HCT116 (cell line): ENCODE measurements around the gene CDC42EP3. TPM values are rescaled to one million over a fixed set of nuclear protein-coding genes. Genes with fewer than 3 reads are reported as not detected.

Experiments used
- ATAC-seq: fragments of 200-7000 bp; cut with Tn5 transposase; 2 replicates; pipeline ENCODE4 v1.9.1; 2020; ENCODE audit warnings: mild to moderate bottlenecking, moderate library complexity
- BruUV-seq: library from RNA; stranded (reverse); fragments of 400-500 nt; replicated peaks from 2 replicates; lab custom pipeline; 2021; lab: Mats Ljungman, UMichigan
- CTCF ChIA-PET: fragments of 300-600 bp; sonication (Branson Sonifier 250); formaldehyde crosslinking; loops from one replicate; lab custom pipeline; 2021; ENCODE audit warnings: antibody characterized with exemption; lab: Charles Lee
- POLR2A ChIA-PET: fragments of 300-600, 350-600 bp; sonication (Branson Sonifier 250); formaldehyde crosslinking; loops from one replicate; lab custom pipeline; 2021; ENCODE audit warnings: antibody characterized with exemption; lab: Charles Lee
- RAD21 ChIA-PET, 2 experiments: fragments of 300-600 bp; sonication (Branson Sonifier 250); formaldehyde crosslinking; loops; one replicate each; lab custom pipeline; 2023; ENCODE audit warnings: low total read pairs in 2 of 2; ENCODE audit not compliant: uncharacterized antibody in 2 of 2, unreplicated experiment in 2 of 2, low non-redundant PET in 1 of 2; lab: Charles Lee
- DNase-seq: peaks from one replicate; pipeline ENCODE4 v3.0.0-alpha.2; 2010; ENCODE audit warnings: low read depth, low spot score
- H2AFZ ChIP-seq: fragments of 200-600 bp; shearing (Covaris generic), sonication (generic); 2 replicates; pipeline ENCODE4 v1.6.1; 2017; ENCODE audit warnings: low read depth, mixed run types, mixed read lengths, antibody characterized with exemption, low read length; ENCODE audit not compliant: poor library complexity, severe bottlenecking
- H3K27ac ChIP-seq: 2 replicates; pipeline ENCODE4 v1.5.1; 2012; ENCODE audit warnings: low read depth, low read length
- H3K27me3 ChIP-seq: fragments of 200-600 bp; sonication (generic); 2 replicates; pipeline ENCODE4 v1.6.1; 2016; ENCODE audit warnings: mixed run types, low read length, mixed read lengths; ENCODE audit not compliant: insufficient read depth
- H3K36me3 ChIP-seq, 2 experiments: fragments of 200-500 bp in 1 of 2; fragments of 200-600 bp in 1 of 2; sonication (Bioruptor generic) in 1 of 2; sonication (generic) in 1 of 2; 2 replicates each; pipeline versions ENCODE4 v1.5.1 to v1.6.1; 2014 to 2016; ENCODE audit warnings: low read length in 2 of 2, inconsistent platforms in 1 of 2, mixed read lengths in 1 of 2, mixed run types in 1 of 2; ENCODE audit not compliant: insufficient read depth in 2 of 2, control insufficient read depth in 1 of 2
- H3K4me1 ChIP-seq, 2 experiments: fragments of 200-600 bp in 1 of 2; sonication (generic) in 1 of 2; 2 replicates each; pipeline versions ENCODE4 v1.5.1 to v1.6.1; 2012 to 2017; ENCODE audit warnings: low read length in 2 of 2, inconsistent platforms in 1 of 2, mild to moderate bottlenecking in 1 of 2, mixed read lengths in 1 of 2, mixed run types in 1 of 2, moderate library complexity in 1 of 2; ENCODE audit not compliant: insufficient read depth in 2 of 2, control insufficient read depth in 1 of 2
- H3K4me2 ChIP-seq: fragments of 200-600 bp; sonication (generic); 2 replicates; pipeline ENCODE4 v1.6.1; 2017; ENCODE audit warnings: mixed run types, low read length, mixed read lengths
- H3K4me3 ChIP-seq, 2 experiments: fragments of 200-600 bp in 1 of 2; sonication (generic) in 1 of 2; replicated peaks in 1 of 2; 2 replicates each; pipeline ENCODE4 v1.5.1; 2011 to 2016; ENCODE audit warnings: low read length in 2 of 2, control low read depth in 1 of 2, low read depth in 1 of 2, mild to moderate bottlenecking in 1 of 2, mixed read lengths in 1 of 2, mixed run types in 1 of 2
- H3K79me2 ChIP-seq: fragments of 200-600 bp; sonication (generic); 2 replicates; pipeline ENCODE4 v1.6.1; 2017; ENCODE audit warnings: mild to moderate bottlenecking, mixed run types, low read length, moderate library complexity, mixed read lengths; ENCODE audit not compliant: insufficient read depth
- H3K9ac ChIP-seq: fragments of 200-600 bp; sonication (generic); 2 replicates; pipeline ENCODE4 v1.6.1; 2016; ENCODE audit warnings: low read length, mixed read lengths
- H3K9me2 ChIP-seq: fragments of 200-600 bp; sonication (generic), shearing (Covaris generic); 2 replicates; pipeline ENCODE4 v1.6.1; 2017; ENCODE audit warnings: mixed run types, mild to moderate bottlenecking, moderate library complexity; ENCODE audit not compliant: insufficient read depth
- H3K9me3 ChIP-seq, 2 experiments: fragments of 200-500 bp in 1 of 2; fragments of 200-600 bp in 1 of 2; sonication (Bioruptor generic) in 1 of 2; sonication (generic) in 1 of 2; 2 replicates each; pipeline ENCODE4 v1.6.1; 2014 to 2017; ENCODE audit warnings: low read length in 2 of 2, mixed read lengths in 2 of 2, inconsistent platforms in 1 of 2, low read depth in 1 of 2, mild to moderate bottlenecking in 1 of 2, mixed run types in 1 of 2, moderate library complexity in 1 of 2; ENCODE audit not compliant: control insufficient read depth in 1 of 2, insufficient read depth in 1 of 2
- H4K20me1 ChIP-seq: fragments of 200-600 bp; sonication (generic), shearing (Covaris generic); 2 replicates; pipeline ENCODE4 v1.6.1; 2017; ENCODE audit warnings: mixed run types, mild to moderate bottlenecking, moderate library complexity; ENCODE audit not compliant: insufficient read depth
- ATF3 ChIP-seq: IDR thresholded peaks from 2 replicates; pipeline ENCODE4 v1.6.1; 2012
- CBX3 ChIP-seq: IDR thresholded peaks from 2 replicates; pipeline ENCODE4 v1.6.1; 2012; ENCODE audit warnings: low read depth
- CEBPB ChIP-seq: IDR thresholded peaks from 2 replicates; pipeline ENCODE4 v1.6.1; 2012; ENCODE audit warnings: low read depth
- CTCF ChIP-seq, 3 experiments: fragments of 200-600 bp in 1 of 3; sonication (generic) in 1 of 3; IDR thresholded peaks in 2 of 3; conservative IDR thresholded peaks in 1 of 3; 2 replicates each; pipeline ENCODE4 v1.5.1; 2012 to 2017; ENCODE audit warnings: low read depth in 2 of 3, low read length in 2 of 3, antibody characterized with exemption in 1 of 3, borderline replicate concordance in 1 of 3, control low read depth in 1 of 3, mild to moderate bottlenecking in 1 of 3, mixed read lengths in 1 of 3, mixed run types in 1 of 3, moderate library complexity in 1 of 3; ENCODE audit not compliant: insufficient read depth in 1 of 3
- EGR1 ChIP-seq: IDR thresholded peaks from 2 replicates; pipeline ENCODE4 v1.6.1; 2012; ENCODE audit warnings: low read depth
- EZH2phosphoT487 ChIP-seq: fragments of 200-600 bp; IDR thresholded peaks from 2 replicates; pipeline ENCODE4 v1.6.1; 2018; ENCODE audit warnings: antibody characterized with exemption, borderline replicate concordance
- FOSL1 ChIP-seq: IDR thresholded peaks from 2 replicates; pipeline ENCODE4 v1.6.1; 2012; ENCODE audit warnings: low read depth
- POLR2AphosphoS5 ChIP-seq: IDR thresholded peaks from 2 replicates; pipeline ENCODE4 v1.6.1; 2011; ENCODE audit warnings: mild to moderate bottlenecking, low read depth, low read length, moderate library complexity
- TCF7L2 ChIP-seq: IDR thresholded peaks from 2 replicates; pipeline ENCODE4 v1.7.0; 2011; ENCODE audit warnings: borderline replicate concordance, inconsistent platforms; ENCODE audit not compliant: insufficient read depth, insufficient read length; ENCODE audit errors: extremely low read depth
- ZFX ChIP-seq: fragments of 450-650 bp; IDR thresholded peaks from 2 replicates; pipeline ENCODE4 v1.6.1; 2017
- ZNF274 ChIP-seq: fragments of 200-500 bp; sonication (Bioruptor generic); IDR thresholded peaks from 2 replicates; pipeline ENCODE4 v1.6.1; 2014; ENCODE audit warnings: mild to moderate bottlenecking, low read depth, low read length, inconsistent platforms
- intact Hi-C: fragments of 100-400 bp; cut with micrococcal nuclease; formaldehyde crosslinking; loops from 2 replicates; pipeline ENCODE4 v1.10.0; 2022
- total RNA-seq: library from RNA; stranded (reverse); gene quantifications from one replicate; pipeline ENCODE4 v1.2.1, GENCODE V29; 2021; ENCODE audit not compliant: unreplicated experiment
- TF ChIP-seq, protein P1 (sequence below): IDR thresholded peaks from 2 replicates; pipeline ENCODE4 v1.6.1; 2012; ENCODE audit warnings: low read depth
- TF ChIP-seq, protein P2 (sequence below): IDR thresholded peaks from 2 replicates; pipeline ENCODE4 v1.6.1; 2011; ENCODE audit warnings: mild to moderate bottlenecking, low read length, moderate library complexity; ENCODE audit not compliant: insufficient replicate concordance; ENCODE audit errors: extremely low read depth
- TF ChIP-seq, protein P3 (sequence below): IDR thresholded peaks from 2 replicates; pipeline ENCODE4 v1.6.1; 2012

CDC42EP3 gene
- total RNA-seq, 1 experiment from 2014 or later = 38.2 TPM

GRCh38 chr2:37681587-37681986 lies 10.1 kb upstream of the CDC42EP3 start:
- CTCF ChIA-PET = no interaction called here
- ATAC-seq (no peak), DNase-seq (no peak)
- no peaks in the 10 kb centered on the region for H3K36me3 ChIP-seq
- RAD21 ChIA-PET = no interaction called here
- POLR2A ChIA-PET = interaction anchor here (0.6 kb wide), 1 partner anchor 148 kb away, joined by 6 read pairs; no protein-coding TSS in a partner anchor
- TF ChIP-seq, protein P1, sequence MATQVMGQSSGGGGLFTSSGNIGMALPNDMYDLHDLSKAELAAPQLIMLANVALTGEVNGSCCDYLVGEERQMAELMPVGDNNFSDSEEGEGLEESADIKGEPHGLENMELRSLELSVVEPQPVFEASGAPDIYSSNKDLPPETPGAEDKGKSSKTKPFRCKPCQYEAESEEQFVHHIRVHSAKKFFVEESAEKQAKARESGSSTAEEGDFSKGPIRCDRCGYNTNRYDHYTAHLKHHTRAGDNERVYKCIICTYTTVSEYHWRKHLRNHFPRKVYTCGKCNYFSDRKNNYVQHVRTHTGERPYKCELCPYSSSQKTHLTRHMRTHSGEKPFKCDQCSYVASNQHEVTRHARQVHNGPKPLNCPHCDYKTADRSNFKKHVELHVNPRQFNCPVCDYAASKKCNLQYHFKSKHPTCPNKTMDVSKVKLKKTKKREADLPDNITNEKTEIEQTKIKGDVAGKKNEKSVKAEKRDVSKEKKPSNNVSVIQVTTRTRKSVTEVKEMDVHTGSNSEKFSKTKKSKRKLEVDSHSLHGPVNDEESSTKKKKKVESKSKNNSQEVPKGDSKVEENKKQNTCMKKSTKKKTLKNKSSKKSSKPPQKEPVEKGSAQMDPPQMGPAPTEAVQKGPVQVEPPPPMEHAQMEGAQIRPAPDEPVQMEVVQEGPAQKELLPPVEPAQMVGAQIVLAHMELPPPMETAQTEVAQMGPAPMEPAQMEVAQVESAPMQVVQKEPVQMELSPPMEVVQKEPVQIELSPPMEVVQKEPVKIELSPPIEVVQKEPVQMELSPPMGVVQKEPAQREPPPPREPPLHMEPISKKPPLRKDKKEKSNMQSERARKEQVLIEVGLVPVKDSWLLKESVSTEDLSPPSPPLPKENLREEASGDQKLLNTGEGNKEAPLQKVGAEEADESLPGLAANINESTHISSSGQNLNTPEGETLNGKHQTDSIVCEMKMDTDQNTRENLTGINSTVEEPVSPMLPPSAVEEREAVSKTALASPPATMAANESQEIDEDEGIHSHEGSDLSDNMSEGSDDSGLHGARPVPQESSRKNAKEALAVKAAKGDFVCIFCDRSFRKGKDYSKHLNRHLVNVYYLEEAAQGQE = no peak
- TF ChIP-seq, protein P2, sequence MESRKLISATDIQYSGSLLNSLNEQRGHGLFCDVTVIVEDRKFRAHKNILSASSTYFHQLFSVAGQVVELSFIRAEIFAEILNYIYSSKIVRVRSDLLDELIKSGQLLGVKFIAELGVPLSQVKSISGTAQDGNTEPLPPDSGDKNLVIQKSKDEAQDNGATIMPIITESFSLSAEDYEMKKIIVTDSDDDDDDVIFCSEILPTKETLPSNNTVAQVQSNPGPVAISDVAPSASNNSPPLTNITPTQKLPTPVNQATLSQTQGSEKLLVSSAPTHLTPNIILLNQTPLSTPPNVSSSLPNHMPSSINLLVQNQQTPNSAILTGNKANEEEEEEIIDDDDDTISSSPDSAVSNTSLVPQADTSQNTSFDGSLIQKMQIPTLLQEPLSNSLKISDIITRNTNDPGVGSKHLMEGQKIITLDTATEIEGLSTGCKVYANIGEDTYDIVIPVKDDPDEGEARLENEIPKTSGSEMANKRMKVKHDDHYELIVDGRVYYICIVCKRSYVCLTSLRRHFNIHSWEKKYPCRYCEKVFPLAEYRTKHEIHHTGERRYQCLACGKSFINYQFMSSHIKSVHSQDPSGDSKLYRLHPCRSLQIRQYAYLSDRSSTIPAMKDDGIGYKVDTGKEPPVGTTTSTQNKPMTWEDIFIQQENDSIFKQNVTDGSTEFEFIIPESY = no peak
- TF ChIP-seq ATF3 = no peak
- no peak for TF ChIP-seq EZH2phosphoT487
- no peak for TF ChIP-seq CTCF (IDR thresholded peaks at IDR 0.05 in 2 of 3, conservative IDR thresholded peaks at IDR 0.05 in 1 of 3; ENCODE audit: borderline replicate concordance in 1 of 3, insufficient read depth in 1 of 3, low read depth in 2 of 3, low read length in 2 of 3)
- no peak for TF ChIP-seq POLR2AphosphoS5
- TF ChIP-seq CEBPB = no peak
- no peak for TF ChIP-seq ZFX
- no peak for TF ChIP-seq CBX3
- no peak for TF ChIP-seq ZNF274
- TF ChIP-seq EGR1 = no peak
- TF ChIP-seq TCF7L2 = no peak
- TF ChIP-seq, protein P3, sequence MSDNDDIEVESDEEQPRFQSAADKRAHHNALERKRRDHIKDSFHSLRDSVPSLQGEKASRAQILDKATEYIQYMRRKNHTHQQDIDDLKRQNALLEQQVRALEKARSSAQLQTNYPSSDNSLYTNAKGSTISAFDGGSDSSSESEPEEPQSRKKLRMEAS = no peak
- no peak for TF ChIP-seq FOSL1
- no peak overlapping the region for H3K27ac ChIP-seq
- H3K9me3 ChIP-seq = no peaks in the 10 kb centered on the region
- intact Hi-C loops = no loop called here
- H3K9me2 ChIP-seq = no peaks in the 10 kb centered on the region
- H4K20me1 ChIP-seq = no peaks in the 10 kb centered on the region
- no peak overlapping the region for H3K4me3 ChIP-seq
- H3K4me1 ChIP-seq = peaks cover 1 to 4% of the 10 kb centered on the region in 2 experiments; a peak in 3 of 4 replicates
- no peak overlapping the region for H3K9ac ChIP-seq
- H3K4me2 ChIP-seq = no peak overlapping the region
- no peaks in the 10 kb centered on the region for H3K79me2 ChIP-seq
- no peaks in the 10 kb centered on the region for H3K27me3 ChIP-seq
- no peak overlapping the region for H2AFZ ChIP-seq
- no TSS peak for BruUV-seq
